A673 (cell line): ENCODE measurements around the gene GRIFIN. TPM values are rescaled to one million over a fixed set of nuclear protein-coding genes. Genes with fewer than 3 reads are reported as not detected.

ENCODE experiments used
- BruUV-seq: library from RNA; stranded (reverse); fragments of 400-500 nt; replicated peaks from 2 replicates; lab custom pipeline; 2021; lab: Mats Ljungman, UMichigan
- CTCF ChIA-PET: fragments of 300-600 bp; sonication (Branson Sonifier 250); formaldehyde crosslinking; loops from one replicate; lab custom pipeline; 2022; ENCODE audit warnings: antibody characterized with exemption; lab: Charles Lee
- POLR2A ChIA-PET: fragments of 300-600 bp; sonication (Branson Sonifier 250); formaldehyde crosslinking; loops from one replicate; lab custom pipeline; 2022; ENCODE audit warnings: antibody characterized with exemption; ENCODE audit not compliant: low non-redundant PET; lab: Charles Lee
- DNase-seq: peaks from one replicate; pipeline ENCODE4 v3.0.0-alpha.2; 2015; ENCODE audit warnings: low spot score
- H3K27ac ChIP-seq: fragments of 200-600 bp; sonication (generic); 2 replicates; pipeline ENCODE4 v1.5.1; 2016; ENCODE audit warnings: mixed run types, low read depth, mild to moderate bottlenecking, mixed read lengths, antibody characterized with exemption, low read length; ENCODE audit not compliant: poor library complexity, severe bottlenecking
- H3K27me3 ChIP-seq: fragments of 200-600 bp; sonication (generic); replicated peaks from 2 replicates; pipeline ENCODE4 v1.6.1; 2017; ENCODE audit warnings: mixed run types, low read depth, mild to moderate bottlenecking, mixed read lengths, antibody characterized with exemption, low read length; ENCODE audit not compliant: insufficient read depth, poor library complexity
- H3K36me3 ChIP-seq: fragments of 200-600 bp; sonication (generic); 2 replicates; pipeline ENCODE4 v1.6.1; 2016; ENCODE audit warnings: mixed run types, mild to moderate bottlenecking, mixed read lengths, antibody characterized with exemption, low read length; ENCODE audit not compliant: insufficient read depth, poor library complexity, severe bottlenecking
- H3K4me1 ChIP-seq: fragments of 200-600 bp; sonication (generic); 2 replicates; pipeline ENCODE4 v1.6.1; 2017; ENCODE audit warnings: mixed run types, mild to moderate bottlenecking, mixed read lengths, antibody characterized with exemption, low read length; ENCODE audit not compliant: insufficient read depth, poor library complexity, severe bottlenecking
- H3K4me3 ChIP-seq: fragments of 200-600 bp; sonication (generic); 2 replicates; pipeline ENCODE4 v1.5.1; 2016; ENCODE audit warnings: low read depth, mixed run types, mild to moderate bottlenecking, mixed read lengths, low read length; ENCODE audit not compliant: poor library complexity, severe bottlenecking
- H3K9me3 ChIP-seq: fragments of 200-600 bp; sonication (generic); 2 replicates; pipeline ENCODE4 v1.6.1; 2016; ENCODE audit warnings: mixed run types, low read depth, mild to moderate bottlenecking, mixed read lengths, antibody characterized with exemption, low read length; ENCODE audit not compliant: poor library complexity, severe bottlenecking
- EZH2 ChIP-seq: fragments of 200-600 bp; sonication (generic); IDR thresholded peaks from 2 replicates; pipeline ENCODE4 v1.6.1; 2017; ENCODE audit warnings: borderline replicate concordance, low read depth, mild to moderate bottlenecking, mixed read lengths, antibody characterized with exemption, low read length; ENCODE audit not compliant: poor library complexity, severe bottlenecking
- intact Hi-C: fragments of 100-400 bp; cut with micrococcal nuclease; formaldehyde crosslinking; loops from one replicate; pipeline ENCODE4 v1.10.0; 2022; ENCODE audit not compliant: unreplicated experiment
- total RNA-seq: library from RNA; stranded (reverse); gene quantifications from 2 replicates; pipeline ENCODE4 v1.2.3, GENCODE V29; 2021
- TF ChIP-seq, protein P1 (sequence below): fragments of 300-800, 200-600 bp; sonication (generic); conservative IDR thresholded peaks from 2 replicates; pipeline ENCODE4 v1.5.1; 2017; ENCODE audit warnings: low read depth, mild to moderate bottlenecking, antibody characterized with exemption, low read length, moderate library complexity, mixed read lengths

The GRIFIN gene
- total RNA-seq, 1 experiment from 2014 or later: not detected

DNA sequence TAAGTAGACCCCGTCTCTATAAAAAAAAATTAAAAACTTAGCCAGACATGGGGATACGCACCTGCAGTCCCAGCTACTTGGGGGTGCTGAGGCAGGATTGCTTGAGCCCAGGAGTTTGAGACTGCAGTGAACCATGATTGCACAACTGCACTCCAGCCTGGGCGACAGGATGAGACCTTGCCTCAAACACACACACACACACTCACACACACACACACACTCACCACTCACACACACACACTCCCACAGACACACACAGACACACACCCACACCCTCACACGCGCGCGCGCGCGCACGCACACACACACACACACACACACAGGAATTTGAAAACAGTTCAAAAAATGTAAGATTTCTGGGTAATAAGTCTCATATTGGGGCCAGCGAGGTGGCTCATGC is 8.7 kb upstream of the GRIFIN start:
- intact Hi-C loops: no loop called here
- POLR2A ChIA-PET: no interaction called here
- H3K27ac ChIP-seq: no peak overlapping the region
- CTCF ChIA-PET: no interaction called here
- TF ChIP-seq EZH2: no peak
- TF ChIP-seq, protein P1, sequence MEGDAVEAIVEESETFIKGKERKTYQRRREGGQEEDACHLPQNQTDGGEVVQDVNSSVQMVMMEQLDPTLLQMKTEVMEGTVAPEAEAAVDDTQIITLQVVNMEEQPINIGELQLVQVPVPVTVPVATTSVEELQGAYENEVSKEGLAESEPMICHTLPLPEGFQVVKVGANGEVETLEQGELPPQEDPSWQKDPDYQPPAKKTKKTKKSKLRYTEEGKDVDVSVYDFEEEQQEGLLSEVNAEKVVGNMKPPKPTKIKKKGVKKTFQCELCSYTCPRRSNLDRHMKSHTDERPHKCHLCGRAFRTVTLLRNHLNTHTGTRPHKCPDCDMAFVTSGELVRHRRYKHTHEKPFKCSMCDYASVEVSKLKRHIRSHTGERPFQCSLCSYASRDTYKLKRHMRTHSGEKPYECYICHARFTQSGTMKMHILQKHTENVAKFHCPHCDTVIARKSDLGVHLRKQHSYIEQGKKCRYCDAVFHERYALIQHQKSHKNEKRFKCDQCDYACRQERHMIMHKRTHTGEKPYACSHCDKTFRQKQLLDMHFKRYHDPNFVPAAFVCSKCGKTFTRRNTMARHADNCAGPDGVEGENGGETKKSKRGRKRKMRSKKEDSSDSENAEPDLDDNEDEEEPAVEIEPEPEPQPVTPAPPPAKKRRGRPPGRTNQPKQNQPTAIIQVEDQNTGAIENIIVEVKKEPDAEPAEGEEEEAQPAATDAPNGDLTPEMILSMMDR: no peak
- peaks cover 15% of the 10 kb centered on the region for H3K4me1 ChIP-seq
- no peaks in the 10 kb centered on the region for H3K27me3 ChIP-seq
- DNase-seq: no peak
- no peaks in the 10 kb centered on the region for H3K9me3 ChIP-seq
- no peaks in the 10 kb centered on the region for H3K36me3 ChIP-seq
- no TSS peak for BruUV-seq
- no peak overlapping the region for H3K4me3 ChIP-seq

DNA sequence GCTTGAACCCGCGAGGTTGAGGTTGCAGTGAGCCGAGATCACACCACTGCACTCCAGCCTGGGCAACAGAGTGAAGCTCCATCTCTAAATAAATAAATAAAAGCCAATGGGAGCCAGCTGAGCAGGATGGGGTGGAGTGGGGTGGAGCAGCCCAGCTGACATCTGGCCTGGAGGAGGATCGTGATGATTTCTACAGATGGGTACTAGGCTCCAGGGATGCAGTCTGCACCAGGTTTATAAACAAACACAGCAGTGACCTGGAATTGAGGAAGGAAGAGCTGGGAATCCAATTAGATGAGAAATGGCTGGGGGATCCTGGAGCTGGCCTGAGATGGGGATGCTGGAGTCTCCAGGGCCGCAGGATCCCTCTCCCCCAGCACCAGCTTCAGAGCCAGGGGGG is 7.3 kb upstream of the GRIFIN start:
- POLR2A ChIA-PET: no interaction called here

DNA sequence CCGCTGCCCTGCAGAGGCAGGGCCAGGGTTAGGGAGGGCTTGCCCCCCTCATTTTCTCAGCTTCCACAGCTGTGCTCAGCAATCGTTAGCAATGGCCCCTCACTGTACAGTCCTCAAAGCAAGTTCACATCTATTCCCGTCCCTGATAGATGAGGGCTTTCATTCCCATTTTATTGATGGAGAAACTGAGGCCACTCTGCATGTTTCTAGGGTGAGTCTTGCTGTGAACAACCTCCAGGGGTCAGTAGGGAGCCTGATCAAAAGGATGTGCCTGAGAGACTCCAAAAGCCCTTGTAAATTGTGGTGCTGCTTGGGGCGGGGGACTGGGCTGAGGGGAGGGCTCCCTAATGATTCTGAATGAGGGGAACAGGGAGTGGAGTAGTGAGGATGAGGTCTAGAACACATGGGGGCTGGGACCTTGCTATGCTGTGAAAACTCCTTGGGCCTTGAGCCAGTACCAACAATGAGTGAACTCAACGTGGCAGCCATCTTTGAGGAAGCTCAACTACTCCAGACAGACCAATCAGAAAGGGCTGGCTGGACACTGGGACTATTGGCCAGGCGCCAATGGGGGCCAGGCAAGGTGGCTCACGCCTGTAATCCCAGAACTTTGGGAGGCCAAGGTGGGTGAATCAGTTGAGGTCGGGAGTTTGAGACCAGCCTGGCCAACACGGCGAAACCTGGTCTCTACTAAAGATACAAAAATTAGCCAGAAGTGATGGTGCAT is 6.7 kb upstream of the GRIFIN start:
- no peaks in the 10 kb centered on the region for H3K36me3 ChIP-seq

More for the DNA sequence above, 7.3 kb upstream of the GRIFIN start:
- Histone ChIP-seq H3K27me3 (no peaks in the 10 kb centered on the region), H3K9me3 (no peaks in the 10 kb centered on the region), H3K36me3 (no peaks in the 10 kb centered on the region), H3K27ac (no peak overlapping the region), H3K4me3 (no peak overlapping the region), H3K4me1 (peaks cover 12% of the 10 kb centered on the region)
- no TSS peak for BruUV-seq
- CTCF ChIA-PET: no interaction called here
- intact Hi-C loops: no loop called here
- TF ChIP-seq EZH2: no peak
- no peak for DNase-seq

More for the DNA sequence above, 6.7 kb upstream of the GRIFIN start:
- Histone ChIP-seq H3K9me3 (no peaks in the 10 kb centered on the region), H3K27me3 (no peaks in the 10 kb centered on the region), H3K4me3 (no peak overlapping the region), H3K27ac (no peak overlapping the region), H3K4me1 (peaks cover 7% of the 10 kb centered on the region)
- TF ChIP-seq, protein P1: peak; percentile 25; the same call in 1 of the 2 replicates
- TF ChIP-seq EZH2: no peak
- no peak for DNase-seq
- CTCF ChIA-PET: no interaction called here
- intact Hi-C loops: no loop called here
- BruUV-seq: no TSS peak
- POLR2A ChIA-PET: no interaction called here
